ENCODE results near the gene CHSY1. TPM values are rescaled to one million over a fixed set of nuclear protein-coding genes. Genes with fewer than 3 reads are reported as not detected.

CHSY1 gene
- polyA plus RNA-seq, 2 of the 4 experiments (the other 2 are of a cell fraction) = 16.0 to 28.1 TPM

GRCh38 chr15:101237251-101237650, 14.6 kb downstream of the CHSY1 start:
- POLR2A ChIA-PET = no interaction called here
- DNase-seq (ENCODE audit: low read depth in 1 of 2, low spot score in 1 of 2) (no peak), FAIRE-seq (no peak), ATAC-seq (no peak)
- H3K4me1 ChIP-seq = no peaks in the 10 kb centered on the region
- WGBS (ENCODE audit: missing lambda C conversion rate) = 91% methylated on average over 12 of the region's 12 CpGs
- H3K4me3 ChIP-seq = no peak overlapping the region
- no peaks in the 10 kb centered on the region for H3K9me3 ChIP-seq
- H3K4me2 ChIP-seq = no peak overlapping the region
- CTCF ChIA-PET = interaction anchor here (0.6 to 1.9 kb wide), 3 partner anchors 11 to 364 kb away, joined by 3 to 5 read pairs (median 3); no protein-coding TSS in a partner anchor
- no peak overlapping the region for H3K27ac ChIP-seq
- TF ChIP-seq POLR2A (IDR thresholded peaks at IDR 0.05; ENCODE audit: low read length) (no peak), HDAC2 (IDR thresholded peaks at IDR 0.05) (no peak), CHD4 (IDR thresholded peaks at IDR 0.05; ENCODE audit: borderline replicate concordance) (no peak)

- H3K4me2 ChIP-seq = no peak overlapping the region
- no peak for ATAC-seq
- ChIA-PET CTCF (interaction anchor here (0.6 to 1.1 kb wide), 3 partner anchors 11 to 144 kb away, joined by 3 read pairs; no protein-coding TSS in a partner anchor), POLR2A (no interaction called here)
- peaks cover 2% of the 10 kb centered on the region; the same call in 1 of the 3 replicates for H3K9me3 ChIP-seq
- TF ChIP-seq KDM5A (IDR thresholded peaks at IDR 0.05) (no peak), ZSCAN20 (CRISPR knock-in tag; IDR thresholded peaks at IDR 0.05) (no peak)
- no peak for FAIRE-seq
- 91% methylated on average over 5 of the region's 5 CpGs for WGBS (ENCODE audit: missing lambda C conversion rate)
- H3K27ac ChIP-seq = no peak overlapping the region
- H3K4me1 ChIP-seq = no peaks in the 10 kb centered on the region
- DNase-seq (ENCODE audit: low read depth in 1 of 2, low spot score in 1 of 2) = no peak
- no peak overlapping the region for H3K4me3 ChIP-seq
Observed at GRCh38 chr15:101233651-101234280, 18.1 kb downstream of the CHSY1 start.

- ChIA-PET POLR2A (no interaction called here), CTCF (interaction anchor here (1.1 to 1.2 kb wide), 2 partner anchors 11 to 143 kb away, joined by 3 read pairs; no protein-coding TSS in a partner anchor)
- Histone ChIP-seq H3K4me1 (no peaks in the 10 kb centered on the region), H3K4me3 (no peak overlapping the region), H3K9me3 (peaks cover 3% of the 10 kb centered on the region; the same call in 1 of the 3 replicates), H3K4me2 (no peak overlapping the region), H3K27ac (no peak overlapping the region)
- FAIRE-seq = no peak
- TF ChIP-seq EP300 (IDR thresholded peaks at IDR 0.05) = no peak
- no peak for TF ChIP-seq CBX8 (IDR thresholded peaks at IDR 0.05)
- no peak for TF ChIP-seq NFE2L2 (conservative IDR thresholded peaks at IDR 0.05; ENCODE audit: low read length)
- no peak for TF ChIP-seq ELK1 (IDR thresholded peaks at IDR 0.05; ENCODE audit: low read depth, low read length)
- TF ChIP-seq HMGXB4 (CRISPR knock-in tag; IDR thresholded peaks at IDR 0.05; ENCODE audit: borderline replicate concordance) = no peak
- TF ChIP-seq MAZ (IDR thresholded peaks at IDR 0.05; ENCODE audit: borderline replicate concordance, low read depth, low read length) = no peak
- no peak for TF ChIP-seq PBX3 (IDR thresholded peaks at IDR 0.05)
- no peak for TF ChIP-seq JUNB (IDR thresholded peaks at IDR 0.05)
- no peak for TF ChIP-seq HOXB5 (CRISPR knock-in tag; IDR thresholded peaks at IDR 0.05)
- TF ChIP-seq KDM1A (IDR thresholded peaks at IDR 0.05; ENCODE audit: low read depth) = no peak
- TF ChIP-seq HOXB13 (CRISPR knock-in tag; IDR thresholded peaks at IDR 0.05; ENCODE audit: low read depth) = no peak
- TF ChIP-seq ZSCAN20 (CRISPR knock-in tag; IDR thresholded peaks at IDR 0.05) = no peak
- no peak for TF ChIP-seq TP53 (CRISPR knock-in tag; IDR thresholded peaks at IDR 0.05)
- no peak for TF ChIP-seq MAX (IDR thresholded peaks at IDR 0.05)
- TF ChIP-seq USF2 (IDR thresholded peaks at IDR 0.05) = no peak
- no peak for TF ChIP-seq CBX2 (IDR thresholded peaks at IDR 0.05; ENCODE audit: borderline replicate concordance, low read depth)
- no peak for TF ChIP-seq FOXS1 (CRISPR knock-in tag; IDR thresholded peaks at IDR 0.05)
- TF ChIP-seq RFX5 (IDR thresholded peaks at IDR 0.05) = no peak
- peak in 1 of 2 experiments; percentile 34; a peak in 3 of 6 replicates for ATAC-seq
- 94% methylated on average over 3 of the region's 5 CpGs for WGBS (ENCODE audit: missing lambda C conversion rate)
- no peak for DNase-seq (ENCODE audit: low read depth in 1 of 2, low spot score in 1 of 2)
Observed at GRCh38 chr15:101232677-101233076, 19.2 kb downstream of the CHSY1 start.

Data from A549 (cell line).